H1 (cell line): ENCODE measurements around the gene NSF. TPM values are rescaled to one million over a fixed set of nuclear protein-coding genes. Genes with fewer than 3 reads are reported as not detected.
A peak's percentile ranks its signal among the peaks of the same experiment; 100 is the strongest.

Experiments
- CTCF ChIA-PET: fragments of 300-600 bp; sonication (Branson Sonifier 250); formaldehyde crosslinking; loops from one replicate; lab custom pipeline; 2021; ENCODE audit not compliant: partially characterized antibody; lab: Charles Lee
- POLR2A ChIA-PET: fragments of 300-600 bp; sonication (Branson Sonifier 250); formaldehyde crosslinking; loops from one replicate; lab custom pipeline; 2021; ENCODE audit warnings: inconsistent platforms; ENCODE audit not compliant: partially characterized antibody; lab: Charles Lee
- DNase-seq, 2 experiments: peaks; one replicate each; pipeline versions ENCODE4 v3.0.0 to v3.0.0-alpha.2; 2010 to 2022; ENCODE audit warnings: low spot score in 2 of 2, low read depth in 1 of 2, mixed read lengths in 1 of 2
- FAIRE-seq: peaks from 2 replicates; lab custom pipeline; 2011; peaks lifted over from hg19 to GRCh38; lab: Jason Lieb, UNC
- H2AFZ ChIP-seq: 2 replicates; pipeline ENCODE4 v1.8.1; 2012; ENCODE audit warnings: low read length, inconsistent platforms
- H2AK5ac ChIP-seq: 2 replicates; pipeline ENCODE4 v1.6.1; 2013; ENCODE audit warnings: low read depth, low read length
- H2BK120ac ChIP-seq: replicated peaks from 2 replicates; pipeline ENCODE3; 2013; ENCODE audit warnings: low read depth, low read length, inconsistent platforms
- H2BK12ac ChIP-seq: 2 replicates; pipeline ENCODE4 v1.6.1; 2013; ENCODE audit warnings: low read depth, low read length
- H2BK15ac ChIP-seq: 2 replicates; pipeline ENCODE4 v1.6.1; 2013; ENCODE audit warnings: low read length
- H2BK20ac ChIP-seq: 2 replicates; pipeline ENCODE4 v1.6.1; 2013; ENCODE audit warnings: low read length
- H2BK5ac ChIP-seq: 2 replicates; pipeline ENCODE4 v1.6.1; 2013; ENCODE audit warnings: low read depth, low read length
- H3K14ac ChIP-seq: 2 replicates; pipeline ENCODE4 v1.6.1; 2013; ENCODE audit warnings: inconsistent platforms; ENCODE audit not compliant: insufficient read length
- H3K18ac ChIP-seq: 2 replicates; pipeline ENCODE4 v1.6.1; 2013; ENCODE audit warnings: low read length; ENCODE audit errors: extremely low read depth
- H3K23ac ChIP-seq: 2 replicates; pipeline ENCODE4 v1.6.1; 2013; ENCODE audit warnings: inconsistent platforms; ENCODE audit not compliant: insufficient read length
- H3K23me2 ChIP-seq: 2 replicates; pipeline ENCODE4 v1.6.1; 2013; ENCODE audit warnings: low read depth, low read length
- H3K27ac ChIP-seq: 2 replicates; pipeline ENCODE4 v1.6.1; 2011; ENCODE audit warnings: low read depth, low read length, inconsistent platforms
- H3K27me3 ChIP-seq, 4 experiments: replicated peaks in 1 of 4; 1 replicate in 1 of 4; 2 replicates in 3 of 4; pipeline versions ENCODE4 v1.6.1 to v1.8.1; 2011 to 2013; ENCODE audit warnings: low read length in 3 of 4, mild to moderate bottlenecking in 3 of 4, inconsistent platforms in 2 of 4, mixed read lengths in 2 of 4, moderate library complexity in 1 of 4; ENCODE audit not compliant: control insufficient read depth in 3 of 4, insufficient read depth in 3 of 4; ENCODE audit errors: extremely low read depth in 1 of 4
- H3K36me3 ChIP-seq, 4 experiments: 2 replicates each; pipeline versions ENCODE4 v1.6.1 to v1.8.1; 2011 to 2013; ENCODE audit warnings: mild to moderate bottlenecking in 4 of 4, low read length in 3 of 4, moderate library complexity in 2 of 4, control low read depth in 1 of 4, inconsistent platforms in 1 of 4; ENCODE audit not compliant: insufficient read depth in 4 of 4, control insufficient read depth in 2 of 4
- H3K4ac ChIP-seq: replicated peaks from 2 replicates; pipeline ENCODE3; 2013; ENCODE audit warnings: low read length, low read depth, mixed read lengths, inconsistent platforms; ENCODE audit not compliant: insufficient read length
- H3K4me1 ChIP-seq, 4 experiments: replicated peaks in 1 of 4; 1 replicate in 1 of 4; 2 replicates in 3 of 4; pipeline versions ENCODE4 v1.6.1 to v1.8.1; 2011 to 2013; ENCODE audit warnings: low read length in 3 of 4, inconsistent platforms in 2 of 4, mixed read lengths in 1 of 4; ENCODE audit not compliant: insufficient read depth in 4 of 4, control insufficient read depth in 3 of 4
- H3K4me2 ChIP-seq, 2 experiments: 2 replicates each; pipeline versions ENCODE4 v1.6.1 to v1.8.1; 2011 to 2013; ENCODE audit warnings: low read depth in 2 of 2, low read length in 2 of 2, control low read depth in 1 of 2, inconsistent platforms in 1 of 2, mild to moderate bottlenecking in 1 of 2; ENCODE audit not compliant: insufficient read depth in 1 of 2
- H3K4me3 ChIP-seq, 4 experiments: fragments of 200-600, 300-600 bp in 1 of 4; sonication (generic), shearing (Covaris generic), sonication (Bioruptor Twin) in 1 of 4; 2 replicates each; pipeline versions ENCODE4 v1.5.1 to v1.8.1; 2011 to 2016; ENCODE audit warnings: low read length in 4 of 4, low read depth in 3 of 4, control low read depth in 2 of 4, inconsistent platforms in 2 of 4, mild to moderate bottlenecking in 2 of 4, mixed read lengths in 1 of 4, moderate library complexity in 1 of 4; ENCODE audit not compliant: insufficient read depth in 2 of 4; ENCODE audit errors: extremely low read depth in 1 of 4
- H3K56ac ChIP-seq: replicated peaks from 2 replicates; pipeline ENCODE3; 2013; ENCODE audit warnings: low read depth, mild to moderate bottlenecking, mixed read lengths, low read length, inconsistent platforms; ENCODE audit not compliant: insufficient read length
- H3K79me1 ChIP-seq: 2 replicates; pipeline ENCODE4 v1.6.1; 2013; ENCODE audit warnings: low read depth, low read length, control low read depth
- H3K79me2 ChIP-seq, 2 experiments: 2 replicates each; pipeline versions ENCODE4 v1.6.1 to v1.8.1; 2012 to 2013; ENCODE audit warnings: low read length in 2 of 2, mild to moderate bottlenecking in 2 of 2, inconsistent platforms in 1 of 2; ENCODE audit not compliant: insufficient read depth in 2 of 2, control insufficient read depth in 1 of 2
- H3K9ac ChIP-seq, 4 experiments: replicated peaks in 1 of 4; 1 replicate in 1 of 4; 2 replicates in 3 of 4; pipeline versions ENCODE4 v1.6.1 to v1.8.1; 2011 to 2013; ENCODE audit warnings: low read depth in 3 of 4, low read length in 3 of 4, control low read depth in 2 of 4, mild to moderate bottlenecking in 2 of 4, moderate library complexity in 2 of 4, inconsistent platforms in 1 of 4; ENCODE audit errors: extremely low read depth in 1 of 4
- H3K9me3 ChIP-seq, 2 experiments: 2 replicates each; pipeline versions ENCODE4 v1.6.1 to v1.8.1; 2012 to 2013; ENCODE audit warnings: mild to moderate bottlenecking in 2 of 2, moderate library complexity in 2 of 2, control low read depth in 1 of 2, inconsistent platforms in 1 of 2, low read depth in 1 of 2, low read length in 1 of 2, mixed read lengths in 1 of 2; ENCODE audit not compliant: insufficient read depth in 2 of 2
- H4K20me1 ChIP-seq, 2 experiments: replicated peaks in 1 of 2; 2 replicates each; pipeline versions ENCODE3 to v1.8.1; 2011 to 2013; ENCODE audit warnings: inconsistent platforms in 2 of 2, low read length in 2 of 2, mild to moderate bottlenecking in 1 of 2; ENCODE audit not compliant: insufficient read depth in 2 of 2, control insufficient read depth in 1 of 2
- H4K5ac ChIP-seq: 2 replicates; pipeline ENCODE4 v1.6.1; 2013; ENCODE audit warnings: low read length, low read depth, mixed read lengths, inconsistent platforms; ENCODE audit not compliant: insufficient read length
- H4K8ac ChIP-seq: 2 replicates; pipeline ENCODE4 v1.8.0; 2013; ENCODE audit warnings: mild to moderate bottlenecking, moderate library complexity, low read length, inconsistent platforms; ENCODE audit not compliant: insufficient read depth; ENCODE audit errors: extremely low read depth
- H4K91ac ChIP-seq: replicated peaks from 2 replicates; pipeline ENCODE3; 2013; ENCODE audit warnings: low read length, mixed read lengths, inconsistent platforms; ENCODE audit not compliant: insufficient read length
- EGR1 ChIP-seq: IDR thresholded peaks from 2 replicates; pipeline ENCODE4 v1.6.1; 2011; ENCODE audit warnings: low read depth, low read length, borderline replicate concordance
- EZH2 ChIP-seq: fragments of 200-600 bp; sonication (generic); IDR thresholded peaks from 2 replicates; pipeline ENCODE4 v1.7.1; 2012; ENCODE audit warnings: low read depth, mild to moderate bottlenecking, moderate library complexity, low read length, inconsistent platforms; ENCODE audit not compliant: severe bottlenecking
- HDAC2 ChIP-seq, 2 experiments: fragments of 300-600 bp in 1 of 2; sonication (generic) in 1 of 2; IDR thresholded peaks; 2 replicates each; pipeline ENCODE4 v1.6.1; 2011 to 2012; ENCODE audit warnings: low read depth in 2 of 2, low read length in 2 of 2, mild to moderate bottlenecking in 2 of 2, moderate library complexity in 2 of 2, borderline replicate concordance in 1 of 2, inconsistent platforms in 1 of 2
- KDM1A ChIP-seq: fragments of 200-600, 300-600 bp; sonication (generic); IDR thresholded peaks from 2 replicates; pipeline ENCODE4 v1.7.1; 2016; ENCODE audit warnings: mild to moderate bottlenecking, low read length, borderline replicate concordance
- KDM4A ChIP-seq: IDR thresholded peaks from one replicate; pipeline ENCODE4 v1.7.1; 2012; ENCODE audit warnings: low read depth, mild to moderate bottlenecking, moderate library complexity, low read length, inconsistent platforms; ENCODE audit not compliant: severe bottlenecking
- NANOG ChIP-seq: IDR thresholded peaks from 2 replicates; pipeline ENCODE4 v1.6.1; 2011; ENCODE audit warnings: low read length, low read depth, mild to moderate bottlenecking, inconsistent platforms; ENCODE audit not compliant: insufficient read depth, poor library complexity, severe bottlenecking
- NRF1 ChIP-seq: IDR thresholded peaks from 2 replicates; pipeline ENCODE4 v1.6.1; 2011; ENCODE audit warnings: mild to moderate bottlenecking, low read depth, low read length, improper control_type of control experiment
- POLR2AphosphoS5 ChIP-seq: IDR thresholded peaks from 2 replicates; pipeline ENCODE4 v1.6.1; 2011; ENCODE audit warnings: low read depth, low read length
- SUZ12 ChIP-seq: fragments of 200-600 bp; sonication (generic); IDR thresholded peaks from 2 replicates; pipeline ENCODE4 v1.6.1; 2012; ENCODE audit warnings: mild to moderate bottlenecking, inconsistent platforms, low read length, moderate library complexity, mixed read lengths
- ZNF274 ChIP-seq: IDR thresholded peaks from 2 replicates; pipeline ENCODE4 v1.7.0; 2012; ENCODE audit warnings: low read length, borderline replicate concordance; ENCODE audit errors: extremely low read depth
- WGBS, 2 experiments: shearing (Covaris generic) in 1 of 2; methylation state at CpG; one replicate each; pipeline versions ENCODE4 v1.1.6 to v1.1.7; 2013 to 2015; ENCODE audit warnings: low lambda C conversion rate in 2 of 2, mixed read lengths in 2 of 2, inconsistent platforms in 1 of 2, low coverage in 1 of 2, missing lambda C conversion rate in 1 of 2; ENCODE audit not compliant: insufficient replicate concordance in 2 of 2, insufficient coverage in 1 of 2, insufficient read length in 1 of 2; ENCODE audit errors: extremely low coverage in 1 of 2, missing lambda C conversion rate in 1 of 2; 5-methylcytosine and 5-hydroxymethylcytosine counted together
- polyA plus RNA-seq, 7 experiments: library from polyadenylated mRNA; depleted of rRNA in 3 of 7; stranded (reverse) in 5 of 7; unstranded in 2 of 7; fragments of >200 nt in 5 of 7; fragments of 200-250 nt in 2 of 7; gene quantifications; 1 replicate in 5 of 7; 2 replicates in 1 of 7; 4 replicates in 1 of 7; pipeline versions ENCODE4 v1.2.1 to v1.2.3, GENCODE V29; 2011 to 2013; ENCODE audit warnings: missing spikeins in 2 of 7, mixed read lengths in 2 of 7
- total RNA-seq: library from RNA; stranded (reverse); fragmentation: NEBNext Ultra II Directional; extraction: Animal tissue kit (Norgen Biotek cat#: 25700); gene quantifications from 2 replicates; pipeline ENCODE4 v1.2.1, GENCODE V29; 2021

The NSF gene
- total and polyA plus RNA-seq, 2 of the 8 experiments (the other 6 are each of a cell fraction or from before 2014, with no cell fraction given) = 13.0 to 27.7 TPM

- H3K9ac ChIP-seq = peak overlapping the region in 3 of 4 experiments; percentile 13 to 67 (median 16); a peak in 4 of 7 replicates
- 0 out of 2 replicates have a peak overlapping the region, but pooled peaks have one; percentile 72 for H2BK20ac ChIP-seq
- H2BK5ac ChIP-seq = 0 out of 2 replicates have a peak overlapping the region, but pooled peaks have one; percentile 52
- H3K14ac ChIP-seq = no peak overlapping the region
- peaks cover 6 to 32% (median 25%) of the 10 kb centered on the region in 4 experiments for H3K4me1 ChIP-seq
- no peak overlapping the region for H4K5ac ChIP-seq
- ChIA-PET CTCF (interaction anchor here (1.0 to 1.2 kb wide), 2 partner anchors 39 to 45 kb away, joined by 3 to 4 read pairs; no protein-coding TSS in a partner anchor), POLR2A (no interaction called here)
- no peak overlapping the region for H3K4ac ChIP-seq
- FAIRE-seq = no peak
- no peak overlapping the region for H3K56ac ChIP-seq
- no peak overlapping the region for H2BK15ac ChIP-seq
- no peaks in the 10 kb centered on the region for H3K79me2 ChIP-seq
- H3K4me2 ChIP-seq = peak overlapping the region; percentile 75 to 86
- no peak overlapping the region for H4K91ac ChIP-seq
- H3K79me1 ChIP-seq = no peaks in the 10 kb centered on the region
- peaks cover 0 to 2% of the 10 kb centered on the region in 2 experiments; a peak in 1 of 4 replicates for H3K9me3 ChIP-seq
- H2AFZ ChIP-seq = no peak overlapping the region
- H4K8ac ChIP-seq = peak overlapping the region; percentile 83; the same call in 1 of the 2 replicates
- peak overlapping the region; percentile 23 to 60 (median 32) for H3K4me3 ChIP-seq
- H3K23ac ChIP-seq = no peak overlapping the region
- peak overlapping the region; percentile 68; the same call in 1 of the 2 replicates for H2BK12ac ChIP-seq
- 15% methylated on average over 8 of the region's 73 CpGs; no CpG with 5 or more reads in 1 of the 2 experiments for WGBS, 2 experiments
- H3K23me2 ChIP-seq = peaks cover 10% of the 10 kb centered on the region; the same call in 1 of the 2 replicates
- H3K18ac ChIP-seq = peak overlapping the region; percentile 71
- peaks cover 47 to 69% (median 67%) of the 10 kb centered on the region in 4 experiments for H3K27me3 ChIP-seq
- H4K20me1 ChIP-seq = peaks cover 7 to 13% of the 10 kb centered on the region in 2 experiments
- no peak overlapping the region for H3K27ac ChIP-seq
- DNase-seq = peak in 1 of 2 experiments; percentile 75
- H3K36me3 ChIP-seq = no peaks in the 10 kb centered on the region; a peak in 1 of 8 replicates
- H2AK5ac ChIP-seq = 0 out of 2 replicates have a peak overlapping the region, but pooled peaks have one; percentile 16
- peak overlapping the region; percentile 71 for H2BK120ac ChIP-seq
- TF ChIP-seq NRF1 (0 out of 2 replicates have a peak, but pooled peaks have one; percentile 18), KDM1A (no peak), POLR2AphosphoS5 (no peak), HDAC2 (IDR thresholded peaks at IDR 0.05; ENCODE audit: borderline replicate concordance in 1 of 2, low read depth in 2 of 2, low read length in 2 of 2) (no peak), EZH2 (peak; percentile 59), SUZ12 (peak; percentile 57), EGR1 (peak; percentile 86), ZNF274 (no peak), NANOG (peak; percentile 16), KDM4A (peak; percentile 67)
Measured at GRCh38 chr17:46770818-46771560, 180.5 kb downstream of the NSF start.
